ENCODE results near the gene EDEM3. TPM values are rescaled to one million over a fixed set of nuclear protein-coding genes. Genes with fewer than 3 reads are reported as not detected.

Gene EDEM3
- total and polyA plus RNA-seq, 2 of the 8 experiments (the other 6 are each of a cell fraction or from before 2014, with no cell fraction given): 1.6 to 14.0 TPM

DNA sequence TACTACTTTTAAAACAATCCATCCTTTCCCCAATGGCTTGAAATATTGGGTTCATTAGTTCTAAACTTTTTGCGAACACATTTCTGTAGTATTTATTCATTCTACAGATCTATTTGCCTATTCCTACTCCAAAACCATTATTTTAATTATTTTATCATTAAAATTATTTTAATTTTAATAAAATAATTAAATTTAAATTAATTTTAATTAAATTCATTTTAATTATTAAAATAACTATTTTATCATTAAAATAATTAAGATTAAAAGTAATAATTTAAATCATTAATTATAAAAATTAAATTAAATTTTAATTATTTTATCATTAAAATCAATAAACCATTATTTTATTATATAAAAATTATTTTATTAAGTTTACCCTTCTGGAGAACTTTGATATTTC, 15.6 kb downstream of the EDEM3 start:
- no peak overlapping the region for H2AK5ac ChIP-seq (ENCODE audit: low read depth, low read length)
- no peak for DNase-seq (ENCODE audit: low read depth in 1 of 2, low spot score in 2 of 2)
- no peak overlapping the region for H2AFZ ChIP-seq (ENCODE audit: low read length)
- H3K14ac ChIP-seq (ENCODE audit: insufficient read length): no peak overlapping the region
- H2BK12ac ChIP-seq (ENCODE audit: low read depth, low read length): no peak overlapping the region
- no peaks in the 10 kb centered on the region for H3K23me2 ChIP-seq (ENCODE audit: low read depth, low read length)
- H4K91ac ChIP-seq (replicated peaks; ENCODE audit: insufficient read length, low read length): no peak overlapping the region
- no peak for FAIRE-seq
- no peaks in the 10 kb centered on the region for H3K79me1 ChIP-seq (ENCODE audit: low read depth, low read length)
- no peak overlapping the region for H4K8ac ChIP-seq (ENCODE audit: extremely low read depth, insufficient read depth, low read length)
- H3K79me2 ChIP-seq (ENCODE audit: control insufficient read depth in 1 of 2, insufficient read depth in 2 of 2, low read length in 2 of 2): no peaks in the 10 kb centered on the region
- no peak overlapping the region for H2BK120ac ChIP-seq (replicated peaks; ENCODE audit: low read depth, low read length)
- H3K36me3 ChIP-seq (ENCODE audit: control insufficient read depth in 2 of 4, insufficient read depth in 4 of 4, low read length in 3 of 4): no peaks in the 10 kb centered on the region
- H2BK15ac ChIP-seq (ENCODE audit: low read length): no peak overlapping the region
- no peak overlapping the region for H3K4me3 ChIP-seq (ENCODE audit: extremely low read depth in 1 of 4, insufficient read depth in 2 of 4, low read depth in 3 of 4, low read length in 4 of 4)
- H3K9me3 ChIP-seq (ENCODE audit: insufficient read depth in 2 of 2, low read depth in 1 of 2, low read length in 1 of 2): no peaks in the 10 kb centered on the region
- no peak overlapping the region for H3K4me2 ChIP-seq (ENCODE audit: insufficient read depth in 1 of 2, low read depth in 2 of 2, low read length in 2 of 2)
- TF ChIP-seq SP1 (IDR thresholded peaks at IDR 0.05; ENCODE audit: low read depth, low read length) (no peak), MAFK (IDR thresholded peaks at IDR 0.05; ENCODE audit: low read depth, low read length) (no peak), EP300 (IDR thresholded peaks at IDR 0.05; ENCODE audit: borderline replicate concordance in 1 of 2, low read depth in 2 of 2, low read length in 2 of 2) (no peak), SIN3A (conservative IDR thresholded peaks at IDR 0.05 in 1 of 2, IDR thresholded peaks at IDR 0.05 in 1 of 2; ENCODE audit: low read depth in 1 of 2, low read length in 2 of 2) (no peak), RFX5 (IDR thresholded peaks at IDR 0.05; ENCODE audit: borderline replicate concordance, low read depth, low read length) (no peak), CREB1 (IDR thresholded peaks at IDR 0.05) (no peak), EZH2 (IDR thresholded peaks at IDR 0.05; ENCODE audit: low read depth, low read length, severe bottlenecking) (no peak), GTF2F1 (IDR thresholded peaks at IDR 0.05; ENCODE audit: borderline replicate concordance, low read depth, low read length) (no peak), SUZ12 (IDR thresholded peaks at IDR 0.05; ENCODE audit: low read length) (no peak)
- TF ChIP-seq, protein P1, sequence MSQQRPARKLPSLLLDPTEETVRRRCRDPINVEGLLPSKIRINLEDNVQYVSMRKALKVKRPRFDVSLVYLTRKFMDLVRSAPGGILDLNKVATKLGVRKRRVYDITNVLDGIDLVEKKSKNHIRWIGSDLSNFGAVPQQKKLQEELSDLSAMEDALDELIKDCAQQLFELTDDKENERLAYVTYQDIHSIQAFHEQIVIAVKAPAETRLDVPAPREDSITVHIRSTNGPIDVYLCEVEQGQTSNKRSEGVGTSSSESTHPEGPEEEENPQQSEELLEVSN (IDR thresholded peaks at IDR 0.05): no peak
- H3K18ac ChIP-seq (ENCODE audit: extremely low read depth, low read length): no peak overlapping the region
- WGBS, 2 experiments (ENCODE audit: extremely low coverage in 1 of 2, insufficient coverage in 1 of 2, insufficient read length in 1 of 2, insufficient replicate concordance in 2 of 2, low coverage in 1 of 2, low lambda C conversion rate in 2 of 2, missing lambda C conversion rate in 1 of 2): 97% methylated on average over 1 of the region's 1 CpG; no CpG with 5 or more reads in 1 of the 2 experiments
- no peaks in the 10 kb centered on the region for H3K27me3 ChIP-seq (replicated peaks in 1 of 4; ENCODE audit: control insufficient read depth in 3 of 4, extremely low read depth in 1 of 4, insufficient read depth in 3 of 4, low read length in 3 of 4)
- H3K9ac ChIP-seq (replicated peaks in 1 of 4; ENCODE audit: extremely low read depth in 1 of 4, low read depth in 3 of 4, low read length in 3 of 4): no peak overlapping the region
- no peak overlapping the region for H3K23ac ChIP-seq (ENCODE audit: insufficient read length)
- no peak overlapping the region for H3K4ac ChIP-seq (replicated peaks; ENCODE audit: insufficient read length, low read depth, low read length)
- no peak overlapping the region for H3K56ac ChIP-seq (replicated peaks; ENCODE audit: insufficient read length, low read depth, low read length)
- no peak overlapping the region for H2BK20ac ChIP-seq (ENCODE audit: low read length)
- ChIA-PET CTCF (ENCODE audit: partially characterized antibody) (no interaction called here), POLR2A (ENCODE audit: partially characterized antibody) (no interaction called here)
- H4K20me1 ChIP-seq (replicated peaks in 1 of 2; ENCODE audit: control insufficient read depth in 1 of 2, insufficient read depth in 2 of 2, low read length in 2 of 2): no peaks in the 10 kb centered on the region
- no peak overlapping the region for H4K5ac ChIP-seq (ENCODE audit: insufficient read length, low read depth, low read length)
- H2BK5ac ChIP-seq (ENCODE audit: low read depth, low read length): no peak overlapping the region
- no peaks in the 10 kb centered on the region for H3K4me1 ChIP-seq (replicated peaks in 1 of 4; ENCODE audit: control insufficient read depth in 3 of 4, insufficient read depth in 4 of 4, low read length in 3 of 4)
- no peak overlapping the region for H3K27ac ChIP-seq (ENCODE audit: low read depth, low read length)

Measured in H1 (cell line).